ENCODE measurements around the gene TXNL4A.

Gene TXNL4A

DNA sequence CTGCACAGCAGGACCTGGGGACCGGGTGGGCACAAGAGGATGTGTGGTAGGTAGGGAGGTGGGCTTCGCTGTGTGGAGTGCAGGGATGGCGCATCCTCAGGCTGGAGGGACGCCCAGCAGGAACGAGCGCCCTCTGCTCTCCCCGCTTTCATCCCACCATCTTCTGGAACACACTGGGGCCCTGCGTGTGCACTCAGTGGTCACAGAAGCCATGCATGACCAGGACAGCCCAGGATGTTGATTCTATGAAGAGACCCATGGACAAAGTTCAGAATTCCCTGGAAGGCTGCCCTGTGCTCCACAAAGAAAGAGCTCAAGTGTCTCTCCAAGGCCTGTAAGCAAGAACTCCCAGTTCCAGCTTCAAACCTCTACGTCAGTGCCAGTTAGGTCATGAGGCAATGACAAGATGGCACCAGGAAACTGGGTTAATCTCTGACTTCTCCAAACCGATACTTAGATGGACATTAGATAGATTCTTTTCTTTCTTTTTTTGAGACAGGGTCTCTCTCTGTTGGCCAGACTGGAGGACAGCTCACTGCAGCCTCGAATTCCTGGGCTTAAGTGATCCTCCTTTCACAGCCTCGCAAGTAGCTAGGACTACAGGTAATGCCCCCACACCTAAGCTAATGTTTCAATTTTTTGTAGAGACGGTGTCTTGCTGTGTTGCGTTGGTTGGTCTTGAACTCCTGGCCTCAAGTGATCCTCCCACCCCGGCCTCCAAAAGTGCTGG, 40.3 kb downstream of the TXNL4A start:
- no peak overlapping the region for H3K4me3 ChIP-seq (ENCODE audit: low read depth, low read length)
- H3K27me3 ChIP-seq (ENCODE audit: insufficient read depth, low read depth, severe bottlenecking) = no peaks in the 10 kb centered on the region
- peak; percentile 4 for DNase-seq
- peaks cover 54% of the 10 kb centered on the region for H3K36me3 ChIP-seq
- TF ChIP-seq, protein P1, sequence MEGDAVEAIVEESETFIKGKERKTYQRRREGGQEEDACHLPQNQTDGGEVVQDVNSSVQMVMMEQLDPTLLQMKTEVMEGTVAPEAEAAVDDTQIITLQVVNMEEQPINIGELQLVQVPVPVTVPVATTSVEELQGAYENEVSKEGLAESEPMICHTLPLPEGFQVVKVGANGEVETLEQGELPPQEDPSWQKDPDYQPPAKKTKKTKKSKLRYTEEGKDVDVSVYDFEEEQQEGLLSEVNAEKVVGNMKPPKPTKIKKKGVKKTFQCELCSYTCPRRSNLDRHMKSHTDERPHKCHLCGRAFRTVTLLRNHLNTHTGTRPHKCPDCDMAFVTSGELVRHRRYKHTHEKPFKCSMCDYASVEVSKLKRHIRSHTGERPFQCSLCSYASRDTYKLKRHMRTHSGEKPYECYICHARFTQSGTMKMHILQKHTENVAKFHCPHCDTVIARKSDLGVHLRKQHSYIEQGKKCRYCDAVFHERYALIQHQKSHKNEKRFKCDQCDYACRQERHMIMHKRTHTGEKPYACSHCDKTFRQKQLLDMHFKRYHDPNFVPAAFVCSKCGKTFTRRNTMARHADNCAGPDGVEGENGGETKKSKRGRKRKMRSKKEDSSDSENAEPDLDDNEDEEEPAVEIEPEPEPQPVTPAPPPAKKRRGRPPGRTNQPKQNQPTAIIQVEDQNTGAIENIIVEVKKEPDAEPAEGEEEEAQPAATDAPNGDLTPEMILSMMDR (IDR thresholded peaks at IDR 0.05; ENCODE audit: low read depth, low read length) = no peak
- no peaks in the 10 kb centered on the region for H3K9me3 ChIP-seq (ENCODE audit: severe bottlenecking)
- no peak overlapping the region for H3K27ac ChIP-seq

DNA sequence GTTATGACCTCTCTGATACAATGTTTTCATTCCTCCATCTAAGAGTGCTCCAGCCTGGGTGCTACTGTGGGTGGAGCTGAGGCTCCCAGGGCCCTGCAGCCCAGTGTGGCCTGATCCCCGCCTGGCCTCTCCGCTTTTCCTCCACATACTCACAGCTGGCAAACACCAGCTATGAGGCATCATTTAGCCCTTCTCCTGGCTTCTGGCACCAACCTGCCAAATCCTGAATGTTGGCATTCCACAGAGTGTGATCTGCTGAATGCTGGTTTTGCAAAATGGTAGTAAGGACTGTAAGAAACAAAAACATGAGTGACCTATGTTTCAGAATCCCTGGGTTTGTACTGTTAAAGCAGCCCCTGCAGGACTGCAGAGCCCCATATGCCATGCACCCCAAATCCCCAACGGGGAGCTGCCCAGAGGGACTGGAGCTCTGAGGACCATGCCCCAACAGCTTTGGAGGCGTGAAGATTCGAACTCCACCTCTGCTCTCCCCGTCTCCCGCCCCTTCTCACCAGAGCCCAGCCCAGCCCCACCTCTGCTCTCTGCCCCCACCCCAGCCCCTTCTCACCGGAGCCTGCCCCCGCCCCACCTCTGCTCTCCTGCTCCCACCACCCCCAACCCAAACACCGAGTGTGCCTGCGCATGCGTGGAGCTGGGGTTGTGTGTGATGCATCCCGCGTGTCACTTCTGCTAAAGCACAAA, 41.2 kb downstream of the TXNL4A start:
- TF ChIP-seq, protein P1 (IDR thresholded peaks at IDR 0.05; ENCODE audit: low read depth, low read length) = no peak
- H3K4me3 ChIP-seq (ENCODE audit: low read depth, low read length) = no peak overlapping the region
- peaks cover 60% of the 10 kb centered on the region for H3K36me3 ChIP-seq
- peak; percentile 9 for DNase-seq
- no peaks in the 10 kb centered on the region for H3K9me3 ChIP-seq (ENCODE audit: severe bottlenecking)
- no peaks in the 10 kb centered on the region for H3K27me3 ChIP-seq (ENCODE audit: insufficient read depth, low read depth, severe bottlenecking)
- no peak overlapping the region for H3K27ac ChIP-seq

DNA sequence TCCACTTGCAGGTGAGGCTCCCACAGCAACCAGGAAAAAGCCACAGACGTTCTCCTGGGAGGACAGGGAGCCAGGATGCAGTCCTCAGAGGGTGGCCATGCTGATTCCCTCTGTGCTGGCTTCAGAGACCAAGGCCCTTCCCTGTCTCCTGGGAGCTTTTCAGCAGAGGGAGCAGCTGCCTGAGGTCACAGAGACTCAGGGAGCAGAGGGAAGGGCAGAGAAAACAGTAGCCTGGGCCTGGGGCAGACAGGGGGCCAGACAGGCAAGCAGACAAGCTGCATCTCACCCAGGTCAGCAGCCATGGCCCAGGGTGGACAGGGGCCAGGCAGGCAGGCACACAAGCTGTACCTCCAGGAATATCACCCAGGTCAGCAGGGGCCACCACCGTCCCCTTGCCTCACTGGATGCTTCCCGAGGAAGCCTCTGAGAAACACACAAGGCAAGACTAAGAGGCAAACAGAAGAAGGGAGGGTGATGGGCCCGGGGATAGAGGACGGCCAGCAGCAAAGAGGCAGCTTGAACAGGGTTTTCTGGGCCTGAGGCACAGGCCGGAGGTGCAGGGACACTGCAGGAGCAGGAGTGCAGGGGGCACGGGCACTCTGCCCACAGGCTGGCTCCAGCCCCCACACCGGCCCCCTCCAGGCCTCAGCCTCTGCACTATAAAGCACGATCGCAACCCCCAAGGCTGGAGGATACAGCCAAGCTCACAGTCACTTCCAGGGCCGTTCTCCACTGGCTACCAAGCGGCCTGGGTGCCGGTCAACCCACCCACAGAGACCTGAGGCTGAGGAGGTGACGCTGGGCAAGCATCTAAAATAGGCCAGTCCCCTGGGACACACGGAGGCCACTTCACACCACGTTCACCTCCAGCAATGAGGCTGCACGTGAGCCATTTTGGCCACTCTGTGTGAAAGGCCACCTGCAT, 43.0 kb downstream of the TXNL4A start:
- Histone ChIP-seq H3K36me3 (peaks cover 76% of the 10 kb centered on the region), H3K9me3 (ENCODE audit: severe bottlenecking) (no peaks in the 10 kb centered on the region), H3K4me3 (ENCODE audit: low read depth, low read length) (no peak overlapping the region), H3K27me3 (ENCODE audit: insufficient read depth, low read depth, severe bottlenecking) (no peaks in the 10 kb centered on the region), H3K27ac (no peak overlapping the region; the same call in 1 of the 2 replicates)
- DNase-seq = peak; percentile 17
- TF ChIP-seq, protein P1 (IDR thresholded peaks at IDR 0.05; ENCODE audit: low read depth, low read length) = no peak

DNA sequence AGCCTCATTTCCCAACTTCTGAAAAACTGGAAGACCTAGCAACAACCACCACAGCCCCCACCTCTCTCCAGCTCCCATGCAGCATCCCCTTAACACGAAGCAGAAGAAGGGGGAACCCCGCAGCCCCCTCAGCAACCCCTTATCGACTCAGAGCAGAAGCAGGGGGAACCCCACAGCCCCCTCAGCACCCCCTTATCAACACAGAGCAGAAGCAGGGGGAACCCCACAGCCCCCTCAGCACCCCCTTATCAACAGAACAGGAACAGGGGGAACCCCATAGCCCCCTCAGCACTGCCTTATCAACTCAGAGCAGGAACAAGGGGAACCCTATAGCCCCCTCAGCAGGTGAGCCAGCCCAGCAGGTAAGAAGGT, 43.6 kb downstream of the TXNL4A start:
- no peak overlapping the region for H3K4me3 ChIP-seq (ENCODE audit: low read depth, low read length)
- peaks cover 74% of the 10 kb centered on the region for H3K36me3 ChIP-seq
- no peaks in the 10 kb centered on the region for H3K9me3 ChIP-seq (ENCODE audit: severe bottlenecking)
- no peak for DNase-seq
- TF ChIP-seq, protein P1 (IDR thresholded peaks at IDR 0.05; ENCODE audit: low read depth, low read length) = no peak
- no peaks in the 10 kb centered on the region for H3K27me3 ChIP-seq (ENCODE audit: insufficient read depth, low read depth, severe bottlenecking)
- H3K27ac ChIP-seq = no peak overlapping the region; the same call in 1 of the 2 replicates

DNA sequence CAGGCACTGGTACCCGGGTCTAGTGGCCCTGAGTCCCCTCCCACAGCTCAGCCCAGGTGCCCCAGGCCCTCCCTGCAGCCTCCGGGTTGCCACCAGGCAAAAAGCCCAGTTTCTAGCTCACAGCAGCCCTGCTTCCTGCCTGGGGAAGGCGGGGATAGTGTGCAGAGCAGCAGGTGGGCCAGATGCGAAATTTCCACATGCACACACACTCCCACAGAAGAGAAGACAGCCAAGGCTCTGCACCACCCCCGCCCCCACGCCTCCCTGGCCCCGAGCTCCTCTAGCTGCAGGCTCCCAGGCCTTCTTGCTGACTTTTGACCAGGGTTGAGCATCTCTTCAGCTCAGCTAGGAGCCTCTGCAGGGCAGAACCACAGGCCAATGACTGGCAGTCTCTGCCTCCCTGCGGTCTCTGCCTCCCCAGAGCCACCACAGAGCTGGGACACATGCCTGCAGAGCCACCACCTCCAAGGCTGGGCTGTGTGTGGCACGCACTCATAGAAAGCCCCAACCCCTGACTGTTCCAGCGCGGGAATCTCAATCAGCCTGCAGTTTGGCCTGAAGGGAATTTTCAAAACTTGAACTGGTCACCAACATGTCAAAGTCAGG, 44.1 kb downstream of the TXNL4A start:
- TF ChIP-seq, protein P1 (IDR thresholded peaks at IDR 0.05; ENCODE audit: low read depth, low read length) = no peak
- Histone ChIP-seq H3K9me3 (ENCODE audit: severe bottlenecking) (no peaks in the 10 kb centered on the region), H3K27me3 (ENCODE audit: insufficient read depth, low read depth, severe bottlenecking) (no peaks in the 10 kb centered on the region), H3K36me3 (peaks cover 74% of the 10 kb centered on the region), H3K4me3 (ENCODE audit: low read depth, low read length) (no peak overlapping the region), H3K27ac (no peak overlapping the region)
- DNase-seq = peak; percentile 23
